Rectal smooth muscle tissue (tissue), 1 donor: Measurements from ENCODE around the gene RFX2.
"Not testable (repeated sequence)": the region's sequence is repeated elsewhere in the genome, so short reads cannot be mapped to it uniquely, and the experiment has no call there.

Source experiments
- H3K27ac ChIP-seq: one replicate; pipeline ENCODE4 v1.7.0; 2013; ENCODE audit warnings: low read depth, low read length, inconsistent platforms
- H3K27me3 ChIP-seq: one replicate; pipeline ENCODE4 v1.7.0; 2013; ENCODE audit warnings: low read length; ENCODE audit not compliant: control insufficient read depth, insufficient read depth
- H3K36me3 ChIP-seq: one replicate; pipeline ENCODE4 v1.7.0; 2013; ENCODE audit warnings: low read length; ENCODE audit not compliant: control insufficient read depth, insufficient read depth
- H3K4me1 ChIP-seq: one replicate; pipeline ENCODE4 v1.7.0; 2013; ENCODE audit warnings: low read length; ENCODE audit not compliant: control insufficient read depth, insufficient read depth
- H3K4me3 ChIP-seq: one replicate; pipeline ENCODE4 v1.7.0; 2013; ENCODE audit warnings: low read length
- H3K9ac ChIP-seq: one replicate; pipeline ENCODE4 v1.7.0; 2013; ENCODE audit warnings: low read length

The RFX2 gene

GRCh38 chr19:6084821-6085220, 25.5 kb downstream of the RFX2 start:
- Histone ChIP-seq H3K4me3 (no peak overlapping the region), H3K9ac (no peak overlapping the region), H3K4me1 (peaks cover 34% of the 10 kb centered on the region), H3K36me3 (no peaks in the 10 kb centered on the region), H3K27ac (no peak overlapping the region), H3K27me3 (no peaks in the 10 kb centered on the region)

GRCh38 chr19:6079107-6079506, 31.2 kb downstream of the RFX2 start:
- H3K4me3 ChIP-seq = no peak overlapping the region
- peaks cover 19% of the 10 kb centered on the region for H3K4me1 ChIP-seq
- H3K27ac ChIP-seq = peak overlapping the region; percentile 40
- no peak overlapping the region for H3K9ac ChIP-seq
- no peaks in the 10 kb centered on the region for H3K36me3 ChIP-seq
- no peaks in the 10 kb centered on the region for H3K27me3 ChIP-seq

GRCh38 chr19:6078068-6078467, 32.2 kb downstream of the RFX2 start:
- Histone ChIP-seq H3K36me3 (no peaks in the 10 kb centered on the region), H3K27ac (no peak overlapping the region), H3K4me3 (no peak overlapping the region), H3K4me1 (peaks cover 22% of the 10 kb centered on the region), H3K27me3 (no peaks in the 10 kb centered on the region), H3K9ac (no peak overlapping the region)

- H3K27ac ChIP-seq = peak overlapping the region; percentile 85
- H3K4me3 ChIP-seq = peak overlapping the region; percentile 26
- no peaks in the 10 kb centered on the region for H3K36me3 ChIP-seq
- no peak overlapping the region for H3K9ac ChIP-seq
- H3K27me3 ChIP-seq = no peaks in the 10 kb centered on the region
- H3K4me1 ChIP-seq = peaks cover 26% of the 10 kb centered on the region
Observed at GRCh38 chr19:6076675-6077463, 33.4 kb downstream of the RFX2 start.

GRCh38 chr19:6076291-6076665, 34.0 kb downstream of the RFX2 start:
- H3K36me3 ChIP-seq = no peaks in the 10 kb centered on the region
- no peaks in the 10 kb centered on the region for H3K27me3 ChIP-seq
- peak overlapping the region; percentile 85 for H3K27ac ChIP-seq
- no peak overlapping the region for H3K9ac ChIP-seq
- no peak overlapping the region for H3K4me3 ChIP-seq
- H3K4me1 ChIP-seq = peaks cover 32% of the 10 kb centered on the region

- no peak overlapping the region for H3K4me3 ChIP-seq
- H3K9ac ChIP-seq = no peak overlapping the region
- H3K27ac ChIP-seq = peak overlapping the region; percentile 85
- H3K36me3 ChIP-seq = no peaks in the 10 kb centered on the region
- H3K4me1 ChIP-seq = peaks cover 38% of the 10 kb centered on the region
- H3K27me3 ChIP-seq = no peaks in the 10 kb centered on the region
Observed at GRCh38 chr19:6074709-6075403, 35.4 kb downstream of the RFX2 start.

GRCh38 chr19:6073858-6074708, 36.2 kb downstream of the RFX2 start:
- Histone ChIP-seq H3K4me3 (no peak overlapping the region), H3K27me3 (no peaks in the 10 kb centered on the region), H3K4me1 (peaks cover 44% of the 10 kb centered on the region), H3K36me3 (no peaks in the 10 kb centered on the region), H3K9ac (no peak overlapping the region), H3K27ac (peak overlapping the region; percentile 85)

GRCh38 chr19:6073233-6073632, 37.1 kb downstream of the RFX2 start:
- not testable (repeated sequence) for H3K9ac ChIP-seq, H3K36me3 ChIP-seq, H3K27ac ChIP-seq, H3K27me3 ChIP-seq, H3K4me3 ChIP-seq
- H3K4me1 ChIP-seq = peaks cover 52% of the 10 kb centered on the region

- H3K27ac ChIP-seq = peak overlapping the region; percentile 83
- no peaks in the 10 kb centered on the region for H3K36me3 ChIP-seq
- peaks cover 56% of the 10 kb centered on the region for H3K4me1 ChIP-seq
- H3K4me3 ChIP-seq = no peak overlapping the region
- H3K9ac ChIP-seq = no peak overlapping the region
- H3K27me3 ChIP-seq = no peaks in the 10 kb centered on the region
Observed at GRCh38 chr19:6071875-6072274, 38.4 kb downstream of the RFX2 start.

GRCh38 chr19:6070720-6071485, 39.4 kb downstream of the RFX2 start:
- Histone ChIP-seq H3K27me3 (no peaks in the 10 kb centered on the region), H3K4me3 (no peak overlapping the region), H3K36me3 (no peaks in the 10 kb centered on the region), H3K4me1 (peaks cover 57% of the 10 kb centered on the region), H3K9ac (no peak overlapping the region), H3K27ac (peak overlapping the region; percentile 83)

GRCh38 chr19:6070207-6070681, 40.1 kb downstream of the RFX2 start:
- Histone ChIP-seq H3K27ac (peak overlapping the region; percentile 83), H3K36me3 (no peaks in the 10 kb centered on the region), H3K4me3 (no peak overlapping the region), H3K9ac (no peak overlapping the region), H3K4me1 (peaks cover 58% of the 10 kb centered on the region), H3K27me3 (no peaks in the 10 kb centered on the region)
